ENCODE measurements around the gene NOTCH4.

- no peak for TF ChIP-seq CTCF (conservative IDR thresholded peaks at IDR 0.05 in 1 of 2, IDR thresholded peaks at IDR 0.05 in 1 of 2; ENCODE audit: low read depth in 1 of 2, low read length in 2 of 2)
- no peak for TF ChIP-seq EZH2 (IDR thresholded peaks at IDR 0.05; ENCODE audit: low read length, missing control alignments)
Observed at GRCh38 chr6:32220021-32220420, 3.8 kb downstream of the NOTCH4 start.
